ENCODE measurements around the gene S100Z.
"Not testable (repeated sequence)": the region's sequence is repeated elsewhere in the genome, so short reads cannot be mapped to it uniquely, and the experiment has no call there.

The S100Z gene

GRCh38 chr5:76849419-76850291, at the start of gene S100Z:
TSS of gene S100Z (plus strand) at chr5:76850014. CDS start at chr5:76875360, 25,346 bp downstream.
- DNase-seq (ENCODE audit: low read depth in 1 of 2, low spot score in 1 of 2) = peak in 1 of 2 donors; percentile 24

- DNase-seq (ENCODE audit: low read depth in 1 of 2, low spot score in 1 of 2) = no peak
These were observed 49.2 kb upstream of the S100Z start for GRCh38 chr5:76800579-76800978.

- DNase-seq (ENCODE audit: low read depth in 1 of 2, low spot score in 1 of 2) = no peak
These were observed 48.5 kb upstream of the S100Z start for GRCh38 chr5:76801159-76801802.

GRCh38 chr5:76801803-76802195, 48.0 kb upstream of the S100Z start:
- no peak for DNase-seq (ENCODE audit: low read depth in 1 of 2, low spot score in 1 of 2)

- DNase-seq (ENCODE audit: low read depth in 1 of 2, low spot score in 1 of 2) = no peak
These were observed 45.5 kb upstream of the S100Z start for GRCh38 chr5:76804266-76804665.

- no peak for DNase-seq (ENCODE audit: low read depth in 1 of 2, low spot score in 1 of 2)
These were observed 43.9 kb upstream of the S100Z start for GRCh38 chr5:76805821-76806505.

- no peak for DNase-seq (ENCODE audit: low read depth in 1 of 2, low spot score in 1 of 2)
These were observed 42.5 kb upstream of the S100Z start for GRCh38 chr5:76807296-76807695.

- DNase-seq (ENCODE audit: low read depth in 1 of 2, low spot score in 1 of 2) = no peak
These were observed 41.6 kb upstream of the S100Z start for GRCh38 chr5:76808141-76808691.

GRCh38 chr5:76809141-76809540, 40.7 kb upstream of the S100Z start:
- DNase-seq (ENCODE audit: low read depth in 1 of 2, low spot score in 1 of 2) = no peak

- DNase-seq (ENCODE audit: low read depth in 1 of 2, low spot score in 1 of 2) = no peak
These were observed 39.6 kb upstream of the S100Z start for GRCh38 chr5:76810236-76810635.

- DNase-seq (ENCODE audit: low read depth in 1 of 2, low spot score in 1 of 2) = no peak
These were observed 38.6 kb upstream of the S100Z start for GRCh38 chr5:76811214-76811613.

GRCh38 chr5:76812209-76812608, 37.6 kb upstream of the S100Z start:
- DNase-seq (ENCODE audit: low read depth in 1 of 2, low spot score in 1 of 2) = not testable (repeated sequence)

GRCh38 chr5:76813982-76814562, 35.7 kb upstream of the S100Z start:
- DNase-seq (ENCODE audit: low read depth in 1 of 2, low spot score in 1 of 2) = no peak

- DNase-seq (ENCODE audit: low read depth in 1 of 2, low spot score in 1 of 2) = no peak
These were observed 33.5 kb upstream of the S100Z start for GRCh38 chr5:76816110-76816831.

- peak; percentile 10 to 17 for DNase-seq (ENCODE audit: low read depth in 1 of 2, low spot score in 1 of 2)
These were observed 30.7 kb upstream of the S100Z start, which contains the start of gene F2RL1 for GRCh38 chr5:76818844-76819831. TSS of gene F2RL1 (plus strand) at chr5:76819030. CDS start at chr5:76819183, 153 bp downstream.

- no peak for DNase-seq (ENCODE audit: low read depth in 1 of 2, low spot score in 1 of 2)
These were observed 29.8 kb upstream of the S100Z start for GRCh38 chr5:76819851-76820525.

GRCh38 chr5:76820526-76820890, 29.3 kb upstream of the S100Z start:
- DNase-seq (ENCODE audit: low read depth in 1 of 2, low spot score in 1 of 2) = no peak

- no peak for DNase-seq (ENCODE audit: low read depth in 1 of 2, low spot score in 1 of 2)
These were observed 28.7 kb upstream of the S100Z start for GRCh38 chr5:76821136-76821535.

Data from activated CD4-positive, alpha-beta T cell treated with anti-CD3 and anti-CD28 coated beads, Interleukin-2, amount 50 U/mL, for 24 hours (primary cell).